ENCODE measurements around the gene ERGIC3.

Gene ERGIC3

GRCh38 chr20:35599776-35600120 is 57.9 kb downstream of the ERGIC3 start:
- DNase-seq: no peak

GRCh38 chr20:35600176-35600992 is 58.5 kb downstream of the ERGIC3 start:
- no peak for DNase-seq

GRCh38 chr20:35600993-35601973 is 59.4 kb downstream of the ERGIC3 start:
- no peak for DNase-seq

- no peak for DNase-seq
Observed at GRCh38 chr20:35601990-35602389, 60.1 kb downstream of the ERGIC3 start.

- DNase-seq: no peak
Observed at GRCh38 chr20:35602851-35603495, 61.1 kb downstream of the ERGIC3 start.

- DNase-seq: no peak
Observed at GRCh38 chr20:35603695-35604448, 62.0 kb downstream of the ERGIC3 start.

- DNase-seq: no peak
Observed at GRCh38 chr20:35604449-35604747, 62.5 kb downstream of the ERGIC3 start.

- DNase-seq: no peak
Observed at GRCh38 chr20:35606127-35606526, 64.2 kb downstream of the ERGIC3 start.

Measured in SHP77 (cell line).